Stimulated activated CD4-positive, alpha-beta T cell treated with anti-CD3 and anti-CD28 coated beads, Interleukin-1b, Interleukin-23, amount 100 ng/mL, for 1 hour (primary cell): ENCODE measurements around the gene PALB2.
"Not testable (repeated sequence)": the region's sequence is repeated elsewhere in the genome, so short reads cannot be mapped to it uniquely, and the experiment has no call there.

Source experiments
- DNase-seq, 2 donors: peaks; one replicate each; pipeline ENCODE4 v3.0.0-alpha.2; 2020; ENCODE audit warnings: low read depth in 2 of 2

The PALB2 gene

DNA sequence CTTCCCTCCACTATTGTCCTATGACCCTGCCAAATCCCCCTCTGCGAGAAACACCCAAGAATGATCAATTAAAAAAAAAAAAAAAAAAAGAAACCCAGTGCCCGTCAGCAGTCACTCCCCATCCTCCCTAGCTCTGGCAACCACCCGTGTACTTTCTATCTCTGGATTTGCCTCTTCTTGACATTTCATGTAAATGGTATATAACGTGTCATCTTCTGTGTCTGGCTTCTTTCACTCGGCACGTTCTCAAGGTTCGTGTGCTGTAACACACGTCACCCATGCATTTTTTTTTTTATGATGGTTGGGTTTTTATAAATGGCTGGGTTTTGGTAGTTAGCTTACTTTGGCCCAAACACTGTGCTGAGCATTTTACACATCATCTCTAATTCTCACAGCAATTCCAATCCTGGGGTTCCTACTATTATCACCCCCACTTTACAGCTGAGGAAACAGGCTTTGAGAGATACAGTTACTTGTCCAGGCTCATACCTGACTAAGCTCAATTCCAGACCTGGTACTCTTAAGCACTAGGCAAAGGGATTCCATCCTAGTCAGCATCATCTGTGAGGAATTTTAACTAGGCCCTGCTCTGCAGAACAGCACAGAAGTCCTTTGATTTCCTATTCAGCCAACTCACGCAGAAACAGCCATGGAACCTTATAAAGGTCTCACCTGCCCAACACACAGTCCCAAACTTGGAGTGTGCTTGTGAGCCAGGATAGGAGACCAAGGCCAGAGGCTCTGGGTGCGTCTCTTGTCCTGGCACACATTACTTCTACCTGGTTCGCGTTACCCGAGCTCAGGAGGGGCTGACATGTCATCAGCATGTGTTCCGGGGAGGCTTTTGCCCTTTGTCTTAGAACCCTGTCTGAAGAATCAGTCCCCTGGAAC is 56.7 kb downstream of the PALB2 start:
- no peak for DNase-seq

DNA sequence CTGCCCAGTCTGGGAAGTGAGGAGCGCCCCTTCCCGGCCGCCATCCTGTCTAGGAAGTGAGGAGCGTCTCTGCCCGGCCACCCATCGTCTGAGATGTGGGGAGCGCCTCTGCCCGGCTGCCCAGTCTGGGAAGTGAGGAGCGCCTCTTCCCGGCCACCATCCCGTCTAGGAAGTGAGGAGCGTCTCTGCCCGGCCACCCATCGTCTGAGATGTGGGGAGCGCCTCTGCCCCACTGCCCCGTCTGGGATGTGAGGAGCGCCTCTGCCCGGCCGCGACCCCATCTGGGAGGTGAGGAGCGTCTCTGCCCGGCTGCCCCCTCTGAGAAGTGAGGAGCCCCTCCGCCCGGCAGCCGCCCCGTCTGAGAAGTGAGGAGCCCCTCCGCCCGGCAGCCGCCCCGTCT is 57.8 kb downstream of the PALB2 start:
- DNase-seq, result not testable (repeated sequence)

DNA sequence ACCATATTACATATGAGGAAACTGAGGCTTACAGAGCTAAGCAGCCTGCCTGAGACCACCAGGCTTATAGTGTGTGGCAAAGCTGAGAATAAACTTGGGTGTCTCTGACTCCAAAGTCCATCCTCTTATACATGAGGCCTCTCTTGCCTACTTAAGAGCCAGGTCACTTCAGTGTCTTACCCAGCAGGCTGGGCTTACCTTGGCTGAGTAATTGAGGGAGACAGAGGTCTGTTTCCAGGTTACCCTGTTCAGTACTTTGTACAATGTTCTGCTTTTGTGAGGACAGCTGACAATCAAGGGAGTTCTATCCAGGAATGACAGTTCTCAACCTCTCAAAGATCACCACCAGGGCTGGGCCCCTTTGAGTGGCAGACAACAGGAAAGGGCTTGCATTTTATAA is 59.3 kb downstream of the PALB2 start:
- DNase-seq, result no peak

DNA sequence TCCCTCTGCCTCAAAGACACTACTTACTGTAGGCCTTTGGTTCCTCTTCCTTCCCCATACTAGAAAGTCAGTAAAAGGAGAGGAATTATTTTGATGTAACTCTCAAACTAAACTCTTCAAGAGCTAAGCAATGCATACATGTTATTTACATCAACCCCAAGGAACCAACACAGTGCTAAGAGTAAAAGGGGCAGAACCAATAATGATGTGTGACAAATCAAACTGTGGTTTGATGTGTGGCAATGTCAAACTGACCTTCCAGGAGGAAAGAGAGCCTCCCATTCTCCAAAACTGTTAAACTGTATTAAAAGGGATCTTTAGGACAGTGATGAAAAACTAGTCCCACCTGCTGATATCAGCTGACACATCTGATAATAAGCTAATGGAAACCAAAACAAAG is 60.7 kb downstream of the PALB2 start:
- DNase-seq, result no peak

DNA sequence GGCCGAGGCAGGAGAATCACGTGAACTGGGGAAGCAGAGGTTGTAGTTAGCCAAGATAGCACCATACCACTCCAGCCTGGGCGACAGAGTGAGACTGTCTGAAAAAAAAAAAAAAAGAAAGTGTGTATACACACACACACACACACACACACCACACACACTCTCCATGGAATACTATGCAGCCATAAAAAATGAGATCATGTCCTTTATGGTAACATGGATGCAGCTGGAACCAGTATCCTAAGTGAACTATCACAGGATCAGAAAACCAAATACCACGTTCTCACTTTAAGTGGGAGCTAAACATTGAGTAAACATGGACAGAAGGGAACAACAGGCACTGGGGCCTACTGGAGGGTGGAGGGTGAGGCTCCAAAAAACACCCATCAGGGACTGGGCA is 61.7 kb downstream of the PALB2 start:
- DNase-seq, result no peak

DNA sequence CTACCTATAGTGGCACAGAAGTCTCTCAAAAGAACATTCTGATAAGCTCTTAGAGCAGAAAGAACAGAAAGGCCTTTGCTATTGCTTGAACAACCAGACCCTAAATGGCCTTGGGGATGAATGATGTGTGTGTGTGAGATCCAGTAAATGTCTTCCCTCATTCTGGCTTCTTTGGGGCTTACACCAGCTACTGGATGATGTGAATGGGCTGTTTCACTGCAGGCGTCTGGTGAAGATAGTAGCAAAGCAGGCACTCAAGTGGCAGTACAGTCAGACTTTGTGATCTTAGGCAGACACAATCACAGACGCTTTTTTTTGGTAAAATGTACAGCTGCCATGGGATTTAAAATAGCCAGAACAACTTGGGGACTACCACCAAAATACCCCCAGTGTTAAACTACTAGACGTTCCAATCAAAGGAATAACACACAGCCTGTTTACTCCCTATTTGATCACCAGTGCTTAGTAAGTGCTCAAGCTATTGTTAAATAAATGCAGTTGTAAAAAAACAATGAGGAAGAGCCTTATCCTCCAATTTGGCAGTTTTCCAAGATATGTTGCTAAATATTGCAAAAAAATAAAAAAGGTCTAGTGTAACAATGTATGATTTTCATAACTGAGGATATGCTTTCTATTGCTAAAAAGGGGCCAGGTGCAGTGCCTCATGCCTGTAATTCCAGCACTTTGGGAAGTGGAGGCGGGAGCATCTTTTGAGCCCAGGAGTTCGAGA is 62.8 kb downstream of the PALB2 start:
- no peak for DNase-seq

DNA sequence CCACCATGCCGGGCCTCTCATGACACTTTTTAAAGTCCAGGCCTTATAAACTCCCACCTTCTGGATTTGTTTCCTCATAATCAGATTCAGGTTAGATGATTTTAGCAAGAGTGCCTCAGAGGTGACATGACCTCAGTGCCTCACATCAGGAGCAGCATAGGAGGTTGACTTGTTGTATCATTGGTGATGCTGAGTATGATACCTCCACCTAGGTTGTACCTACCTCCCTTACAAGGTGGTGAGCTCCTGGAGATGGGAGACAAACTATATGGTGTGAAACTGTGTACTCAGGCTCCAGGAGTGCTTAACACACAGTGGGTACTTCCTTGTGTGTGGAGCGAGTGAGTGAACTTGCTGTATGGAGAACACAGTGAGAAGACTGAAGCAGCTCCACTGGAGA is 63.6 kb downstream of the PALB2 start:
- no peak for DNase-seq

DNA sequence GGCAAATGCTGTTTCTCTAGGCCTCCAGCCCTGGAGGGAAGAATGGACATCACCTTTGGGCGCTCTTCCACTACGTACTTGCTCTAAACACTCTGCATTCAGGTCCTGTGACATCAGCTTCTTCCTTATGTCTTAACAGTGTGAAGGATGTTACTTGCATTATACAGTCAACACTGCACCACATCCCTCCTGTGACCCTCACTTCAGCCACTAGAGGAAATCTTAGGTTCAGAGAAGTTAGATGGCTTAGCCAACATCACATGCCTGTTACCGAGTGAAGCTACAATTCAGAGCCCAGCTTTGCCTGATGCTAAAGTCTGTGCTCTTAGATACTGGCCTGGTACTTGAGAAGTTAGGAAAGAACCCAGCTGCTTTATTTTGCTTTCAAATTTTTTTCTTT is 65.3 kb downstream of the PALB2 start:
- no peak for DNase-seq

DNA sequence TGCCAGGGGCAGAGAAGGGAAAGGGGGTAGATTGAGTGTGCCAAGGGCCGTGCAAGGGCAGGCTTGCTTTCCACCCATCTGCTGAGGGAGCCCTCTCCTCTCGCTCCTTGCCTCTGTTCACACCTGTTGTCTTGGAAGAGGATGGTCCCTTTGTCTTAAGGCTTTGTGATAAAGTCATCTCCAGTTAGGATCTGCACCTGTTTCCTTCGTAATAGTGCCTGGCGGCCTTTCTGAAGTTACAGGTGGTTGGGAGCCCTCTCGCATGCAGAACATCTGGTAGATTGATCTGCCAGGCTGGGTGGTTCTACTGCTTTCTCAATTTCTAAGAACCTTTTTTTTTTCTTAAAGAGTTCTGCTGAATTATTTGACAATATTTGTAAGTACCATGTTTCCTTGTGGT is 67.3 kb downstream of the PALB2 start:
- DNase-seq, result no peak

DNA sequence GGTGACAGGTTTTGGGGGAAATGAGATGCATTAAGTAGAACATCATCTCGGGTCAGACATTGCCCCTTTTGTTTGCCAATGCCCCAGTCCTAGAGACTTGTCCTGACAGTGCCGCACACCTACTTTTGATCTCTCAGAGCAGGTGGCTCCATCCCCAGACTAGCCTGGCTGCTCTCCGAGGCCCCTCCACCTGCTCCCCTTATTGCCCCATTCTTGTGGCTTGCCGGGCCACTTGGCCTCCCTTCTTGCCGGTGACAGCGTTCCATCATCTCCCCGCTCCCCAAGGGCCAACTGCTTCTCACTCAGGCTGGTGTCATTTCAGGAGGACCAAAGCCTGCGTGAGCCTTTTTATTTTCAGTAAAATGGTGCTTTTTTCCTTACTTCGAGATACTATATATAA is 68.7 kb downstream of the PALB2 start:
- no peak for DNase-seq

DNA sequence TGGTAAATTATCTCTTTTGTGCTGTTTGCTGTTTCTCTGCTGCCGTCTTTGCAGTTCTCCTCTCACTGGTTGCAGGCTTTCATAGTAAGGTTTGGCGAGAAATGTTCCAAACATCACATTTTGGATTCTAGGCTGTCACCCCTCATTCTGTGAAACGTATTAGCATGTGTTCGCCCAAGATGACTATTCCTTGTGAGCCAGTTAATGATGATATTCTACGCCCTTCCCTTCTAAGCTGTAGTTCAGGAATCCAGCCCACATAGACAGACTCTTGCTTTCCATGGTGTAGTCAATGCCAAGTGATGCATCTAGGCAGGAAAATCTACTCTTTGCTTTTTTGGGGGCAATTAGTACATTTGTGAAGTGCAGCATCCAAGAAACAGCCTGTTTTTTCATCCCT is 69.2 kb downstream of the PALB2 start:
- DNase-seq, result no peak

DNA sequence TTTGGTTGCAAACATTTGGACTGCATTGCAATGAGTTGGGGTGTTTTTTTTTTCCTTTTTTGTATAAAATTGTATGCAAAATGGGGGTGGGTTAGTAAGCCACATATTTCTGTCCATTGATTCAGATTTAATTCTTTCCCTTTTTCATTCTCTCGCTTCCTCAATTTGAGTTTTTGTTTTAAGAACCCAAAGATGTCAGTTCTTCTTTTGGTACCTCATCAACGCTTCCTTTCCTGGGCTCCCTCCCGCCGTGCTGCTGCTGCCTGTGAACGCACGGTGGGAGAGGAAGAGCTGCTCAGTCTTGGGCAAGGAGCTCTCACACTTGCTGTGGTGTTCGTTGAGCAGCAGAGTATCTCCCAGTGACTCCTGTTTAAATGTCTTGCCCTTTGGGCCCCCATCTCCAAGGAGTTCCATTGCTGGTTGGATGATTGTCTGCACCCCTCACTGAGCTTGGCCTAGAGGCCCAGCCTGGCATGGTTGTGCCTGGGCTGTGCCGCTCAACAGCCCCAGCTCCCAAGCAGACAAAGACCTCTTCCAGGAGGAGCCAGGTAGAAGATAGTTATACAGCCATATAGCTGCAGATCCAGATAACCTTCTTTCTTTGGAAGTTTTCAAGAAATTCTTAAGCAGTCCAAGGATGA is 70.0 kb downstream of the PALB2 start:
- no peak for DNase-seq

DNA sequence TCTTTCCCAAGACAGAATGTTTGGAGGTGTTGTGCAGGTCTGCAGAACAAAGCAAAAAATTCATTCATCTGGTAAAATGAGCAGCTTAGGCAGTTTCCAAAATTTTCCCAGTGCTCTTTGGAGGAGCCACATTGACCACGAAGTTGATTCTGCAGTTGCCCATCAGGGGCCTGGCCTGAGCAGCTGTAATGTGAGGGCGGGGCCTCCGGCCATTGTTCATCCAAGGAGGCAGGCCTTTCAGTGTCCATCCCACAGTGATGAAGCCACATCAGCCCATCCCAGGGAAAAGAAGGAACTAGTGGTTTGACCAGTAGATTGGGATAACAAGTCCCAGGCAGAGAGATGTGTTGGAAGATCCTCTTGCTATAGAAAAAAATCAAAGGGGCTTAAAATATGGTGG is 73.5 kb downstream of the PALB2 start:
- no peak for DNase-seq

DNA sequence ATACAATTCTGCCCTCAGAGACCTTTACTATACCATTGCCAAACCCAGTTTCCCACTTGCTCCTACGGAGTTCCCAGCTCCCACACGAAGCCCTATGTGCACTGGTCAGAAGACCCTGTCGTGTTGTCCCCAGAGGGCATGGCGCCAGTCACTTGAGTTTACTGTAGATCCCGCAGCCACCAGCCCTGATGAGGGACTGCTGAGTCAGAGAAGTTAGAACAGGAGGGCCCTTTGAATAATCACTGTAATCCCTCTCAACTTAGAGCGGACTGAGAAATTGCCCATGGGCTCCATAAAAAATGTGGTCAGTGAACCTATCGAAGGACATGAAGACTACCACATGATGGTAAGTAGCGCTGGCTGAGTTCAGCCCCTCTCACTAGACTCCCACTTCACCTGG is 74.4 kb downstream of the PALB2 start:
- no peak for DNase-seq

DNA sequence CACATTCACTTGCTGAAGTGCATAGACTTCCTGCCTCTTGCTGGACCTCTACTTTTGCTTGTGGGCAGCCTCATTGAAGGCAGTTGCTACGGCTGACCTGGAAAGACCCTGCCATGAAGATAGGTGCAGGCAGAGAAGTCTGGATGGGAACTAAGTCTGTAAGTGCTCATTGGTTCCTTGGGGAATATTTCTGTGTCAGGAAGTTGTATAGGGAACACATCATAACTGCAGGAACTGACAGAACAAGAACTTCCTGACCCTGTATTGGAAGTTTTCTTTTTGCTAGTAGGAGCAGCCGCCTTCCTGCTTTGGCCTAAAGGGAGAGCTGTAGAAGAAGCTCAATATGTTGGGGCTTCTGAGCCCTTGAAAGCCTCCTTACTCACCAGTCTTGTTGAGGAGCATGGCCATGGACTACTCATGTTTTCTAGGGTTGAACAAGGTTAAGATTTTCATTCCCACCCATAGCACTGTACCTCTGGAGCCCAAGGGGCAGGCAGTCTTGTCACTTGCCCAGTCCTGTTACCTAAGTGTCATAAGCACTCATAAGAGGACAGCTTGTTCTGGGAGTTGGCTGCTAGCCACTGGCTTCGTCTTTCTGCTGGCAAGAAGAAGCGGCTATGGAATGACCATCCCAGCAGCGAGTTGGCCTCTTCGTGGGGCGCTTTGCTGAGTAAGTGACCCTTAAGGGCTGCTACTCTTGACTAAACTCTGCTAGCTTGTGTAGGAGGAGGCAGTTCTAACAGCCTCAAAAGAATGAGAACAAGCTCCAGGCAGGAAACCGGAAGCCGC is 76.3 kb downstream of the PALB2 start:
- DNase-seq, result no peak

DNA sequence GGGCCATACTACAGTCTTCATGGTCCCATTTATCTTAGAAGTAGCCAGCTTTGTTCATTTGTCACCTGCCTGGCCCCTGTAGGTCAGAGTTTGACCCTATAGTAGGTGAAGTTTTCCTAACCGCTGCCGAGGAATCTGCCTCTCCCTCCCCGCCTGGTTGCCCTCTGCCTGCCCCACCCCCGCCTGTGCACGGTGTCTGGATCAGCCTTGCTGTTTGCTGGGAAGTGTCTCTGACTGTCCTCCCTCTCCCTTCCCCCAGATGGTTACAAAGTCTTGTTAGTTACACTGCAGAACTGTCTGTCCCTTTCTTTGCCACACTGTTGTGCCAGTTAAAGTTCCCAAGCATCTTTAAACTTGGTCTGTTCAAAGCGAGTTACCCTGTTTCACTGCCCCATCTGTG is 77.9 kb downstream of the PALB2 start:
- DNase-seq, result no peak

DNA sequence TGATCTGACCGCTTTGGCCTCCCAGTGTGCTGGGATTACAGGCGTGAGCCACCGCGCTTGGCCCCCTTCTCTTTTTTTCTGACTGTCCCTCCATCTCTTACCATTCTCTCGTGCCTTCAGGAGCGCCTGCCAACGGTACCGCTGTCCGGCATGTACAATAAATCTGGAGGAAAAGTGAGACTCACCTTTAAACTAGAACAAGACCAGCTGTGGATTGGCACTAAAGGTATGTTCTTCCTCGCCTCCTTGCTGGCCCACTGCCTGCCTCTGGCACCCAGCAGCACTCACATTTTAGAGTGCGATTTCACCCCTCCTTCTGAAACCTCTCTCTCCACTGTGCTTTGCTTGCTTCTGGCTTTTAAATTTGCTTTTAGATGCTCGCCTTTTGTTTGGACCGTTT is 78.6 kb downstream of the PALB2 start:
- DNase-seq, result no peak

DNA sequence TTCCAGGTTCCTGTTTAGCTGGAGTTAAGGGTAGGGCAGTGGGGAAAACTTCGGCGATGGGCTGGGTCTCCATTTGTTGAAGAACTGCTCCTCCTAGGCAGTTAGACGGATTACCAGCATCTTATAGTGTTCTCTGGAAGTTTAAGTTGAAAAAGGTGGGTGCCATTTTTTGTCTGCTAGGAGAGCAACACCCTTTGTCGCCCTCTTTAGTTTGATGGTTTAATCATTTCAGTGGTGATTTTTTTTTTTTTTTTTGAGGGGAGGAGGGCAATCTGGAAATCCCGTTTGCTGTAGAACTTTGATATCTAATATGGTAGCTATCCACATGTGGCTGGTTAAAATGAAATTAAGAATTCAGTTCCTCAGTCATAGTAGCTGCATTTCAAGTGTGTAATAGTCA is 79.5 kb downstream of the PALB2 start:
- no peak for DNase-seq

DNA sequence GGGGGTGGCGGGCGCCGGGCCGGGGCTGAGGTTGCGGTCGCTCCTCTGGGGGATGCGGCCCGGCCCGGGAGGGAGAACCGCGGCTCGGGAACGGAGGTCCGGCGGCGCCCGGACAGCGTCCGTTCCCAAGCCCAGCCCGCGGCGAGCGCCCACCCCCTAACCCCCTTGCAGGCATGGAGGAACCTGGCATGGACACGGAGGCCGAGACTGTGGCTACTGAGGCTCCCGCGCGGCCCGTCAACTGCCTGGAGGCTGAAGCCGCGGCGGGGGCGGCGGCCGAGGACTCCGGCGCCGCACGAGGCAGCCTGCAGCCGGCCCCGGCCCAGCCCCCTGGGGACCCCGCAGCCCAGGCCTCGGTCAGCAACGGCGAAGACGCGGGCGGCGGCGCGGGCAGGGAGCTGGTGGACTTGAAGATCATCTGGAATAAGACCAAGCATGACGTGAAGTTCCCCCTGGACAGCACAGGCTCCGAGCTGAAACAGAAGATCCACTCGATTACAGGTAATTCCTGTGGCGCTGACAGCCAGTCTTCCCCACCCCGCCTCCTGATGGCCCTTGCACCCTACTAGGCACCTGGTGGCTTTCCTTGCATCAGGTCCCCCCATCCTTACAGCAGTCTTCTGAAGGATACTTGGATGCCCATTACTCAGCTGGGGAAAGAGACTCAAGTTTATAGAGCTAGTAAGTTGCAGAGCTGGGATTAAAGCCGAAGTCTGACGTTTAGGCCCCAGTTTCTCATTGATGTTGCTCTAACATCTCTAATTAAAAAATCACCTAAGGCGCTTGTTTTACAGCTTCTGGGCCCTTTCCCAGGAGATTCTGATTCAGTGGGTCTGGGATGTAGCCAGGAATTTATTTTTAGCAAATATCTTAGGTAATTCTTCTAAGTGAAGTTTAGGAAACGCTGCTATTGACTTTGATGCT is 83.1 kb downstream of the PALB2 start:
- DNase-seq, result no peak

DNA sequence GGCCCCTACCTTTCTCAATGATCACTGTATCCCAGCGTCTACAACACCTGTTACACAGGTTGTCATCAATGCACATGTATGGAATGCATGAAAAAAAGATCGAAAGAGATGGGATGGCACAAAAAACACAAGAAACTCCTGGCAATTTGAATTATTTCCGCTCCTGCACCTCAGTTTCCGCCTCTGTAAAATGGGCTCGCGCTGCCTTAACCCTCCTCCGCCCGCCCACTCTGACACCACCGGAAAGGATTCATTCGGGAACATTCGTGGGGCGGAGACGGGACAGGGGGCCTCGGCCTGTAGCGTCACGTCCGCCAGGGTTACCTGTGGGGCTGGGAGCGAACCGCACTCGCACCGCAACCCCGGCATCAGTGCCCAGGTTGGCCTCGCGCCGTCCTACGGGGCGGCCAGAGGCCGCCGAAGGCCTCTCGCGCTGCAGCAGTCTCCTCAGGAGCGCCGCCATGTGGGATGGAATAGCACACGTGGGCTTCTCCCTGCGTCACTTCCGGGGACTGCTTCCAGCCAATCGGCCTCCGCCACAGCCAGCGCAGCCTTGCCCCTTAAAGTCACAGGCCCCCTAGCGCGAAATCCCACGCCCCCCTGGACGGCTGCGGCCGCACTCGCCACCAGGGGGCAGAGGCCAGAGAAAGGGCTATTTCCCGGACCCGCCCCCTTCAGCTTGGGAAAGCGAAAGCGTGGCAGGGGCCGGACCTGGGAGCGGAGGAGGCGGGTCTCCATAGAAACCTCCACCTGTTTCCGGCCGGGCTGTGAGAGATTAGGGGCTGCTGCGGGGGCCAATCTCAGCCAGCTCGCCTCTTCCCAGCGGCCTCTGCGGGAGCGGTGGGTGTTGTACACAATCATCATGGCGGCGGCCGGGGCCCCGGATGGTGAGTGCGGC is 84.0 kb downstream of the PALB2 start, which contains the start of the genes EARS2 and UBFD1:
Gene EARS2 (minus strand): TSS at position 470 of the 898 bp plus-strand sequence. CDS start 7 bp downstream, at position 463.
Gene UBFD1 (plus strand): TSS at position 847 of the 898 bp plus-strand sequence. CDS start 16 bp downstream, at position 863.
- DNase-seq, result peak; percentile 84 to 96
